HepG2 (cell line): ENCODE data around the gene SNX9. TPM values are rescaled to one million over a fixed set of nuclear protein-coding genes. Genes with fewer than 3 reads are reported as not detected.
A peak's percentile ranks its signal among the peaks of the same experiment; 100 is the strongest.

ENCODE experiments used
- ATRX ChIP-seq: sonication (generic); formaldehyde crosslinking; IDR thresholded peaks from 2 replicates; pipeline ENCODE4 v1.4.0; 2020; ENCODE audit warnings: missing genetic modification reagents, borderline replicate concordance
- BRCA1 ChIP-seq: sonication (generic); formaldehyde crosslinking; IDR thresholded peaks from 2 replicates; pipeline ENCODE4 v1.4.0; 2020; ENCODE audit warnings: missing genetic modification reagents
- EHMT2 ChIP-seq: fragments of 200-600 bp; sonication (generic); IDR thresholded peaks from 2 replicates; pipeline ENCODE4 v1.7.0; 2017; ENCODE audit warnings: antibody characterized with exemption, low read depth, low read length, borderline replicate concordance
- GLI4 ChIP-seq: sonication (generic); formaldehyde crosslinking; IDR thresholded peaks from 2 replicates; pipeline ENCODE4 v1.5.1; 2020; ENCODE audit warnings: missing genetic modification reagents, mild to moderate bottlenecking, moderate library complexity, borderline replicate concordance
- KLF9 ChIP-seq: IDR thresholded peaks from 2 replicates; pipeline ENCODE4 v1.6.1; 2016; ENCODE audit warnings: low read depth
- PHF8 ChIP-seq: sonication (generic); formaldehyde crosslinking; IDR thresholded peaks from 2 replicates; pipeline ENCODE4 v1.5.0; 2020; ENCODE audit warnings: missing genetic modification reagents
- RFXANK ChIP-seq: IDR thresholded peaks from 2 replicates; pipeline ENCODE4 v1.6.1; 2016
- SMARCC2 ChIP-seq: fragments of 450-650 bp; IDR thresholded peaks from 2 replicates; pipeline ENCODE4 v1.6.1; 2017; ENCODE audit warnings: antibody characterized with exemption, mild to moderate bottlenecking
- TEF ChIP-seq: sonication (generic); formaldehyde crosslinking; IDR thresholded peaks from 2 replicates; pipeline ENCODE4 v1.5.0; 2020; ENCODE audit warnings: missing genetic modification reagents
- YEATS4 ChIP-seq: sonication (generic); formaldehyde crosslinking; IDR thresholded peaks from 2 replicates; pipeline ENCODE4 v1.4.0; 2020; ENCODE audit warnings: missing genetic modification reagents, borderline replicate concordance
- ZBTB40 ChIP-seq, 2 experiments: fragments of 450-650 bp in 1 of 2; sonication (generic) in 1 of 2; formaldehyde crosslinking in 1 of 2; IDR thresholded peaks; 2 replicates each; pipeline versions ENCODE4 v1.6.1 to v1.8.0; 2016 to 2022; ENCODE audit warnings: antibody characterized with exemption in 1 of 2, mild to moderate bottlenecking in 1 of 2, missing genetic modification reagents in 1 of 2
- ZNF430 ChIP-seq: sonication (generic); formaldehyde crosslinking; IDR thresholded peaks from 2 replicates; pipeline ENCODE4 v1.9.0; 2021; ENCODE audit warnings: mild to moderate bottlenecking, missing genetic modification reagents
- ZNF557 ChIP-seq: sonication (generic); formaldehyde crosslinking; IDR thresholded peaks from 2 replicates; pipeline ENCODE4 v1.4.0; 2020; ENCODE audit warnings: missing genetic modification reagents
- ZNF577 ChIP-seq: sonication (generic); formaldehyde crosslinking; IDR thresholded peaks from 2 replicates; pipeline ENCODE4 v1.4.0; 2020; ENCODE audit warnings: mild to moderate bottlenecking, low read depth, missing genetic modification reagents, borderline replicate concordance
- ZXDC ChIP-seq: sonication (generic); formaldehyde crosslinking; IDR thresholded peaks from 2 replicates; pipeline ENCODE4 v1.5.0; 2020; ENCODE audit warnings: mild to moderate bottlenecking, missing genetic modification reagents
- polyA plus RNA-seq, 8 experiments: library from polyadenylated mRNA; depleted of rRNA in 3 of 8; stranded (reverse) in 7 of 8; unstranded in 1 of 8; fragments of >200 nt; fragmentation: Illumina TruSeq in 4 of 8; extraction: Trizol in 4 of 8; gene quantifications; 2 replicates each; pipeline versions ENCODE4 v1.2.1 to v1.2.3, GENCODE V29; 2011 to 2016; ENCODE audit warnings: low read depth in 4 of 8, missing spikeins in 1 of 8, mixed read lengths in 1 of 8; ENCODE audit not compliant: insufficient read depth in 1 of 8
- total RNA-seq, 5 experiments: library from RNA; depleted of rRNA; stranded (reverse); fragments of >200 nt; fragmentation: Illumina TruSeq; extraction: Trizol; gene quantifications; 2 replicates each; pipeline ENCODE4 v1.2.3, GENCODE V29; 2016; ENCODE audit warnings: low read depth in 1 of 5

The SNX9 gene
- total and polyA plus RNA-seq, 2 of the 13 experiments (the other 11 are each of a cell fraction or from before 2014, with no cell fraction given): 21.9 to 36.0 TPM

GRCh38 chr6:157954150-157955117 lies 131.4 kb downstream of the SNX9 start (continued):
- TF ChIP-seq ZBTB40 (IDR thresholded peaks at IDR 0.05) (no peak), ZBTB40 (CRISPR knock-in tag; IDR thresholded peaks at IDR 0.05) (no peak), KLF9 (CRISPR knock-in tag) (no peak), ZNF557 (CRISPR knock-in tag) (0 out of 2 replicates have a peak, but pooled peaks have one; percentile 84), EHMT2 (no peak; the same call in 1 of the 2 replicates), ZXDC (CRISPR knock-in tag) (no peak), ZNF577 (CRISPR knock-in tag) (no peak), YEATS4 (peak; percentile 79; the same call in 1 of the 2 replicates), SMARCC2 (no peak), TEF (CRISPR knock-in tag) (0 out of 2 replicates have a peak, but pooled peaks have one; percentile 24), ZNF430 (CRISPR knock-in tag) (peak; percentile 44; the same call in 1 of the 2 replicates), RFXANK (0 out of 2 replicates have a peak, but pooled peaks have one; percentile 20), ATRX (no peak), BRCA1 (CRISPR knock-in tag) (no peak), GLI4 (CRISPR knock-in tag) (no peak), PHF8 (CRISPR knock-in tag) (no peak)
